ENCODE data around the gene PHETA2. TPM values are rescaled to one million over a fixed set of nuclear protein-coding genes. Genes with fewer than 3 reads are reported as not detected.

PHETA2 gene
- total and polyA plus RNA-seq, 2 of the 8 experiments (the other 6 are each of a cell fraction or from before 2014, with no cell fraction given) = 7.4 to 7.6 TPM

DNA sequence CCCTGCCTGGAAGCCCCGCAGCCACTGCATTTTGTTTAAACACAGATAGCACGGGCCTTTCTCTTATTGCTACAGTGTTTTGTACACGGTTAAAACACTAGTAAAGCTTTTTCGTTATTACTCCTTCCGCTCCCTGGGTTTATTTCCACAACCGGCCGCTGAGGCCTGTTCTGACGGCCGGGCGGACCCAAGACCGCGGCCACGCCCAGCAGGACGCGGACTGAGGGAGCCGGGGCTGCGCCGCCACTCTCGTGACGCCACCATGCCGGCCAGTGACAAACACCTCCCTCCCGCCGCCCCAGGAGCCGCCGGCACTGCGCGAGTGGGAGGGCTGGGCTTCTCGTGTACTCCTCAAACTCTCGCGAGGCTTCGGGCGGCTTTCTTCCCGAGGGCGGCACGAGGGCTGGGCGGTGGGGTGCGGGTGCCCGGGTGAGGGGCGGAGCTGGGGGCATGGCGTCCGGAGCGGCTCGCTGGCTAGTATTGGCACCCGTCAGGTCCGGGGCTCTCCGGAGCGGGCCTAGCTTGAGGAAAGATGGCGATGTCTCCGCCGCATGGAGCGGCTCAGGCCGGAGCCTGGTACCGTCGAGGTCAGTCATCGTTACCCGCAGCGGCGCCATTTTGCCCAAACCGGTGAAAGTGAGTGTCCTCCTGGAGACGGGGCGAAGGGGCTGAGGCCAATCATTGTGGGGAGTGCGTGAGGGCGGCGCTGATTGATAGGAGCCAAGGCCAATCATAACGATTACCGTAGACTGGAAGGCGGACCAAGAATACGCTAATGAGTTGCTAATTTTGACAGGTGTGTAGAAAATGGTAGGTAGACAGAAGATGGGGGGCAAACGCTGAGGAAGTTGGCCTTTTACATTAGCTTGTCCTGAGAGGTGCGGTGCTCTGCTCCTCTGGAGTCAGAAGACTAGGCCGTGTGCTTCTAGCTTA lies 5.5 kb downstream of the PHETA2 start, which contains the start of gene SMDT1 (continued):
- TF ChIP-seq, protein P1, sequence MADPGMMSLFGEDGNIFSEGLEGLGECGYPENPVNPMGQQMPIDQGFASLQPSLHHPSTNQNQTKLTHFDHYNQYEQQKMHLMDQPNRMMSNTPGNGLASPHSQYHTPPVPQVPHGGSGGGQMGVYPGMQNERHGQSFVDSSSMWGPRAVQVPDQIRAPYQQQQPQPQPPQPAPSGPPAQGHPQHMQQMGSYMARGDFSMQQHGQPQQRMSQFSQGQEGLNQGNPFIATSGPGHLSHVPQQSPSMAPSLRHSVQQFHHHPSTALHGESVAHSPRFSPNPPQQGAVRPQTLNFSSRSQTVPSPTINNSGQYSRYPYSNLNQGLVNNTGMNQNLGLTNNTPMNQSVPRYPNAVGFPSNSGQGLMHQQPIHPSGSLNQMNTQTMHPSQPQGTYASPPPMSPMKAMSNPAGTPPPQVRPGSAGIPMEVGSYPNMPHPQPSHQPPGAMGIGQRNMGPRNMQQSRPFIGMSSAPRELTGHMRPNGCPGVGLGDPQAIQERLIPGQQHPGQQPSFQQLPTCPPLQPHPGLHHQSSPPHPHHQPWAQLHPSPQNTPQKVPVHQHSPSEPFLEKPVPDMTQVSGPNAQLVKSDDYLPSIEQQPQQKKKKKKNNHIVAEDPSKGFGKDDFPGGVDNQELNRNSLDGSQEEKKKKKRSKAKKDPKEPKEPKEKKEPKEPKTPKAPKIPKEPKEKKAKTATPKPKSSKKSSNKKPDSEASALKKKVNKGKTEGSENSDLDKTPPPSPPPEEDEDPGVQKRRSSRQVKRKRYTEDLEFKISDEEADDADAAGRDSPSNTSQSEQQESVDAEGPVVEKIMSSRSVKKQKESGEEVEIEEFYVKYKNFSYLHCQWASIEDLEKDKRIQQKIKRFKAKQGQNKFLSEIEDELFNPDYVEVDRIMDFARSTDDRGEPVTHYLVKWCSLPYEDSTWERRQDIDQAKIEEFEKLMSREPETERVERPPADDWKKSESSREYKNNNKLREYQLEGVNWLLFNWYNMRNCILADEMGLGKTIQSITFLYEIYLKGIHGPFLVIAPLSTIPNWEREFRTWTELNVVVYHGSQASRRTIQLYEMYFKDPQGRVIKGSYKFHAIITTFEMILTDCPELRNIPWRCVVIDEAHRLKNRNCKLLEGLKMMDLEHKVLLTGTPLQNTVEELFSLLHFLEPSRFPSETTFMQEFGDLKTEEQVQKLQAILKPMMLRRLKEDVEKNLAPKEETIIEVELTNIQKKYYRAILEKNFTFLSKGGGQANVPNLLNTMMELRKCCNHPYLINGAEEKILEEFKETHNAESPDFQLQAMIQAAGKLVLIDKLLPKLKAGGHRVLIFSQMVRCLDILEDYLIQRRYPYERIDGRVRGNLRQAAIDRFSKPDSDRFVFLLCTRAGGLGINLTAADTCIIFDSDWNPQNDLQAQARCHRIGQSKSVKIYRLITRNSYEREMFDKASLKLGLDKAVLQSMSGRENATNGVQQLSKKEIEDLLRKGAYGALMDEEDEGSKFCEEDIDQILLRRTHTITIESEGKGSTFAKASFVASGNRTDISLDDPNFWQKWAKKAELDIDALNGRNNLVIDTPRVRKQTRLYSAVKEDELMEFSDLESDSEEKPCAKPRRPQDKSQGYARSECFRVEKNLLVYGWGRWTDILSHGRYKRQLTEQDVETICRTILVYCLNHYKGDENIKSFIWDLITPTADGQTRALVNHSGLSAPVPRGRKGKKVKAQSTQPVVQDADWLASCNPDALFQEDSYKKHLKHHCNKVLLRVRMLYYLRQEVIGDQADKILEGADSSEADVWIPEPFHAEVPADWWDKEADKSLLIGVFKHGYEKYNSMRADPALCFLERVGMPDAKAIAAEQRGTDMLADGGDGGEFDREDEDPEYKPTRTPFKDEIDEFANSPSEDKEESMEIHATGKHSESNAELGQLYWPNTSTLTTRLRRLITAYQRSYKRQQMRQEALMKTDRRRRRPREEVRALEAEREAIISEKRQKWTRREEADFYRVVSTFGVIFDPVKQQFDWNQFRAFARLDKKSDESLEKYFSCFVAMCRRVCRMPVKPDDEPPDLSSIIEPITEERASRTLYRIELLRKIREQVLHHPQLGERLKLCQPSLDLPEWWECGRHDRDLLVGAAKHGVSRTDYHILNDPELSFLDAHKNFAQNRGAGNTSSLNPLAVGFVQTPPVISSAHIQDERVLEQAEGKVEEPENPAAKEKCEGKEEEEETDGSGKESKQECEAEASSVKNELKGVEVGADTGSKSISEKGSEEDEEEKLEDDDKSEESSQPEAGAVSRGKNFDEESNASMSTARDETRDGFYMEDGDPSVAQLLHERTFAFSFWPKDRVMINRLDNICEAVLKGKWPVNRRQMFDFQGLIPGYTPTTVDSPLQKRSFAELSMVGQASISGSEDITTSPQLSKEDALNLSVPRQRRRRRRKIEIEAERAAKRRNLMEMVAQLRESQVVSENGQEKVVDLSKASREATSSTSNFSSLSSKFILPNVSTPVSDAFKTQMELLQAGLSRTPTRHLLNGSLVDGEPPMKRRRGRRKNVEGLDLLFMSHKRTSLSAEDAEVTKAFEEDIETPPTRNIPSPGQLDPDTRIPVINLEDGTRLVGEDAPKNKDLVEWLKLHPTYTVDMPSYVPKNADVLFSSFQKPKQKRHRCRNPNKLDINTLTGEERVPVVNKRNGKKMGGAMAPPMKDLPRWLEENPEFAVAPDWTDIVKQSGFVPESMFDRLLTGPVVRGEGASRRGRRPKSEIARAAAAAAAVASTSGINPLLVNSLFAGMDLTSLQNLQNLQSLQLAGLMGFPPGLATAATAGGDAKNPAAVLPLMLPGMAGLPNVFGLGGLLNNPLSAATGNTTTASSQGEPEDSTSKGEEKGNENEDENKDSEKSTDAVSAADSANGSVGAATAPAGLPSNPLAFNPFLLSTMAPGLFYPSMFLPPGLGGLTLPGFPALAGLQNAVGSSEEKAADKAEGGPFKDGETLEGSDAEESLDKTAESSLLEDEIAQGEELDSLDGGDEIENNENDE (IDR thresholded peaks at IDR 0.05; ENCODE audit: insufficient replicate concordance, low read length) = no peak
- TF ChIP-seq RXRA (IDR thresholded peaks at IDR 0.05; ENCODE audit: insufficient read depth, low read depth, low read length) = no peak
- TF ChIP-seq BACH1 (IDR thresholded peaks at IDR 0.05; ENCODE audit: low read length) = no peak; the same call in 1 of the 2 replicates
- TF ChIP-seq TBP (IDR thresholded peaks at IDR 0.05; ENCODE audit: low read depth, low read length) = peak; percentile 77; the same call in 1 of the 2 replicates
- TF ChIP-seq ASH2L (IDR thresholded peaks at IDR 0.05; ENCODE audit: low read length) = peak; percentile 98
- no peak for TF ChIP-seq POU5F1 (IDR thresholded peaks at IDR 0.05; ENCODE audit: low read depth, low read length)
- TF ChIP-seq CEBPB (IDR thresholded peaks at IDR 0.05; ENCODE audit: low read depth, low read length) = no peak
- TF ChIP-seq CTBP2 (IDR thresholded peaks at IDR 0.05; ENCODE audit: borderline replicate concordance, insufficient read depth, insufficient read length, low read length) = no peak
- no peak for TF ChIP-seq SIX5 (IDR thresholded peaks at IDR 0.05; ENCODE audit: low read depth, low read length)
- peak; percentile 65 for TF ChIP-seq SP2 (IDR thresholded peaks at IDR 0.05; ENCODE audit: low read length)

Measured in H1 (cell line).